AG04449 (cell line): ENCODE data around the gene CLIC6.

ENCODE experiments used
- CTCF ChIA-PET: fragments of 350-600 bp; formaldehyde crosslinking; extraction: SDS; loops from one replicate; lab custom pipeline; 2021; ENCODE audit warnings: antibody characterized with exemption; lab: Yijun Ruan, JAX
- POLR2A ChIA-PET: fragments of 400-600, 350-600 bp; formaldehyde crosslinking; extraction: SDS; loops from one replicate; lab custom pipeline; 2020; ENCODE audit warnings: antibody characterized with exemption, inconsistent platforms; lab: Yijun Ruan, JAX
- DNase-seq: peaks from one replicate; pipeline ENCODE4 v3.0.0-alpha.2; 2010; ENCODE audit warnings: low read depth, low spot score
- H3K4me3 ChIP-seq: 2 replicates; pipeline ENCODE4 v1.5.1; 2011; ENCODE audit warnings: low read depth, mild to moderate bottlenecking, control low read depth, low read length
- TF ChIP-seq, protein P1 (sequence below): IDR thresholded peaks from one replicate; pipeline ENCODE4 v1.5.1; 2011; ENCODE audit warnings: mild to moderate bottlenecking, moderate library complexity, low read length, control low read depth, inconsistent platforms; ENCODE audit not compliant: insufficient read depth; ENCODE audit errors: missing control alignments

The CLIC6 gene

DNA sequence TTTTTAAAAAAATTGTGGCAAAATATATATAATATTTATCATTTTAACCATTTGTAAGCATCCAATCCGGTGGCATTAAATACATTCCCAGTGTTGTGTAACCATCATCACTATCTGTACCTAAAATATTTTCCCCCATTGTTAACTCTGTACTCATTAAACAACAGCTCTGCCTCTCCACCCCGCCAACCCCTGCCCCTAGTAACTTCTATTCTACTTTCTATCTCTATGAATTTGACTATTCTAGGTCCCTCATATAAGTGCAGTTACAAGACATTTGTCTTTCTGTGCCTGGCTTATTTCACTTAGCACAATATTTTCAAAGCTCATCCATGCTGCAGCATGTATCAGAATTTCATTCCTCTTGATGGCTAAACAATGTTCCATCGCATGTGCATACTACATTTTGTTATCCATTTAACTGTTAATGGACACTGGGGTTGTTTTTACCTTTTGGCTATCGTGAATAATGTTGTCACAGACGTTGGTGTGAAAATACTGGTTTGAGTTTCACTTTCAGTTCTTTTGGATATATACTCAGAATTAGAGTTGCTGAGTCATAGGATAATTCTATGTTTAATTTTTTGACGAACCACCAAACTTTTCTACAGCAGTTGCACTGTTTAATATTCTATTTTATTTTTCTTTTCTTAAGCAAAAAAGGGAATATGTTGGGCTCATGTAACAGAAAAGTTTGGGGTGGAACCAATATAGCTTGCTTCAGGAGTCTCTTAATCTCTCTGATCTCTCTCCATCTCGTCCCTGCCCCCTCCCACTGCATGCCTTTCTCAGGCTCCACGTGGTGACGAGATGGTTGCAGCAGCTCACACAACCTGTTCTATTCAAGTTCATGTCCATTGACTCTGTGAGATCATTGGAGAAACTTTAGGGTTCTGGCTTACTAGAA, 28.7 kb upstream of the CLIC6 start:
- POLR2A ChIA-PET, result no interaction called here
- CTCF ChIA-PET, result interaction anchor here (0.9 to 7.4 kb wide), 3 partner anchors 9 to 129 kb away, joined by 3 to 58 read pairs (median 7); no protein-coding TSS in a partner anchor
- no peak overlapping the region for H3K4me3 ChIP-seq
- no peak for DNase-seq
- TF ChIP-seq, protein P1, sequence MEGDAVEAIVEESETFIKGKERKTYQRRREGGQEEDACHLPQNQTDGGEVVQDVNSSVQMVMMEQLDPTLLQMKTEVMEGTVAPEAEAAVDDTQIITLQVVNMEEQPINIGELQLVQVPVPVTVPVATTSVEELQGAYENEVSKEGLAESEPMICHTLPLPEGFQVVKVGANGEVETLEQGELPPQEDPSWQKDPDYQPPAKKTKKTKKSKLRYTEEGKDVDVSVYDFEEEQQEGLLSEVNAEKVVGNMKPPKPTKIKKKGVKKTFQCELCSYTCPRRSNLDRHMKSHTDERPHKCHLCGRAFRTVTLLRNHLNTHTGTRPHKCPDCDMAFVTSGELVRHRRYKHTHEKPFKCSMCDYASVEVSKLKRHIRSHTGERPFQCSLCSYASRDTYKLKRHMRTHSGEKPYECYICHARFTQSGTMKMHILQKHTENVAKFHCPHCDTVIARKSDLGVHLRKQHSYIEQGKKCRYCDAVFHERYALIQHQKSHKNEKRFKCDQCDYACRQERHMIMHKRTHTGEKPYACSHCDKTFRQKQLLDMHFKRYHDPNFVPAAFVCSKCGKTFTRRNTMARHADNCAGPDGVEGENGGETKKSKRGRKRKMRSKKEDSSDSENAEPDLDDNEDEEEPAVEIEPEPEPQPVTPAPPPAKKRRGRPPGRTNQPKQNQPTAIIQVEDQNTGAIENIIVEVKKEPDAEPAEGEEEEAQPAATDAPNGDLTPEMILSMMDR, result no peak

DNA sequence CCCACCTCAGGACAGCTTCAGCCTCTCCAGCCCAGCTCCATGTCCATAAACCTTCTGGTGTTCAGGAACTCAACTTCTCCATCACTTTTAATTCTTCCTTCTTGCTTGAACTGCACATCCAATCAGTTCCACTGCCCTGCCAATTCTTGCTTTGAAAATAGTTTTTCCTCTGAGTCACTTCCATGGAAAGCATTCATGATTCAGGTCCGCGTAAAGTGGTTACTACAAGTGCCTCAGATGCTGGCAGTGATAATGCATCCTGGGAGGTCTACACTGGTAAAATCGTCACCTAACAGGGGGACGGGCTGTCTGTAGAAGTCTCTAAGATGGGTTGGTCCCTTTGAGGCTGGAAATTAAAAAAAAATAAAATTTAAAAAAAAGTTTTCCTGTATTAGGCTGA, 27.9 kb upstream of the CLIC6 start:
- H3K4me3 ChIP-seq, result no peak overlapping the region
- peak; percentile 61 for DNase-seq
- ChIA-PET CTCF (interaction anchor here (0.9 to 7.4 kb wide), 4 partner anchors 10 to 274 kb away, joined by 3 to 58 read pairs (median 8); no protein-coding TSS in a partner anchor), POLR2A (no interaction called here)
- TF ChIP-seq, protein P1, result no peak

DNA sequence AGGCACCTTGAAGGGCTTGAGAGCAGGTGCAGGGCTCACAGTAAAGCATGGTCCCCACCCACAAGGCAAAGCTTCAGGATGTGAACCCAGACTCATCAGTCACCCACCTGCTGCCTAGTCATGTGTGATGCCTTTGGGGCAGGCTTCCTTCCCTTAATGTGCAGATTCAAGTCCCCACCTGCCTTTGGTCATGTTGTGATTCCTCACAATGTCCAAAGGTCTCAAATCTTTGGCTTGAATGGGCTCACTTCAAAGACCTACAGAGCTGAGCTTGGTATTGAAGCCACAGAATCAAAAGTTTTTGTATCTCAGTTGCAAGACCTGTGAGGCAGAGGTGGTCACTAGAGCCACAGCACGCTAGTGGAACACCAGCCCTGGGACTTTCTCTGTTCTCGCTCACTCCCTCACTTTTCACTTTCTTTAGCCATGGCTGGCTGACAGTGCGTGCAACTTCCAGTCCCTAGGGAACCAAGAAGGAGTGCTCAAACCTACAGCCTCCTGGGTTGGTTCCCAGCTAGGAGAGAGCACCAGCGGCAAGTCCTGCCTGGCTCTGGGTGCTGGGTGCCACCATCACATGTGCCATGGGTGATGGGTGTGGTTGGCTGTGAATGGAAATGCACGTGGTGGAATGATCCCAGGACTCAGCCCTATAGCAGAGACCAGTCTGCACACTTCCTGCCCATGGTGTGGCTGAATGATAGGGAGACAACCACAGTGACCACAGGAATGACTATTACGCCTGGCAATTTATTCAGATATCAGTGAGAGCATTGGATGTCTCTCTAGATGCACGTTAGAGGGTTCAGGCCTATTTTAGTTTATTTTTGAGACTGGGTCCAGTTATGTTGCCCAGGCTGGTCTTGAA, 26.4 kb upstream of the CLIC6 start:
- TF ChIP-seq, protein P1, result no peak
- ChIA-PET POLR2A (no interaction called here), CTCF (interaction anchor here (1.0 to 7.4 kb wide), 4 partner anchors 12 to 275 kb away, joined by 3 to 58 read pairs (median 6); no protein-coding TSS in a partner anchor)
- no peak overlapping the region for H3K4me3 ChIP-seq
- no peak for DNase-seq

DNA sequence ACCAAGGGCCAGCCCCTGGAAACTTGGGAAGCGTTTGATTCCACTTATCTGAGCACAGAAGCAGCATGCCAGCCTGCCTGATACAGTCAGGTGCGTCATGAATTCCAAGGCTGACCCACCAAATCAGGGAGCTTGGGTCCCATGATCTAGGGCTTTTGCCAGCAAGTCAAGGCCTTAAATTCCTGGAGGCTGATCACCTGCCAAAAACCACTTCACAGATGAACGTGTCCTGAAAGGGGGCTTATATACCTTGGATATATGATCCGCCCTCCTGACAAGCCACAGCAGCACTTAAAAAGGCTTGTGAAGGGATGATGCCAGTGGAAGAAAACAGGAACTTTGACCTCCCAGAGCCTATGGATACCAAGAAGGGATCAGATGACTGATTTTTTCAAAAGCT, 24.0 kb upstream of the CLIC6 start:
- H3K4me3 ChIP-seq, result no peak overlapping the region
- DNase-seq, result no peak
- POLR2A ChIA-PET, result no interaction called here
- CTCF ChIA-PET, result interaction anchor here (7.4 kb wide), 1 partner anchor 14 kb away, joined by 58 read pairs; no protein-coding TSS in a partner anchor
- TF ChIP-seq, protein P1, result no peak

DNA sequence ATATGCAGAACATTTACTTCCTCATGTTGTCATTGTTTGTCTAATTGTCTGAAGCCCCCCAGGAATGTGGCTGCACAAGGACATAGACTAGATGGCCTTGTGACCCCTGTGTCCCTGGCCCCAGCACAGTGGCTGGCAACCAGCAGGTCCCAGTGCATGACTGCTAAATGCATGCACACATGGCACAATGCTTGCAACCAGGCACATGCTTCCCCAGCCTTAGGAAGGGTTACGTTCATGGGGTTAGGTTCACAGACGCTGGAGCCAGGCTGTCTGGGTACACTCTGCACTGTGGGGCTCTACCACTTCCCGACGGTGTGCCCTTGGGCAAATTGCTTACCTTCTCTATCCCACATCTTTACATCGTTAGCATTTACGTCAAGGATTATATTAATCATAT, 21.2 kb upstream of the CLIC6 start:
- no peak overlapping the region for H3K4me3 ChIP-seq
- ChIA-PET POLR2A (no interaction called here), CTCF (interaction anchor here (2.9 kb wide), 1 partner anchor 17 kb away, joined by 18 read pairs; no protein-coding TSS in a partner anchor)
- TF ChIP-seq, protein P1, result no peak
- no peak for DNase-seq
